ENCODE data around the gene MVD. TPM values are rescaled to one million over a fixed set of nuclear protein-coding genes. Genes with fewer than 3 reads are reported as not detected.

The MVD gene
- total and polyA plus RNA-seq, 4 donors: 19.8 to 57.6 (median 26.3) TPM

DNA sequence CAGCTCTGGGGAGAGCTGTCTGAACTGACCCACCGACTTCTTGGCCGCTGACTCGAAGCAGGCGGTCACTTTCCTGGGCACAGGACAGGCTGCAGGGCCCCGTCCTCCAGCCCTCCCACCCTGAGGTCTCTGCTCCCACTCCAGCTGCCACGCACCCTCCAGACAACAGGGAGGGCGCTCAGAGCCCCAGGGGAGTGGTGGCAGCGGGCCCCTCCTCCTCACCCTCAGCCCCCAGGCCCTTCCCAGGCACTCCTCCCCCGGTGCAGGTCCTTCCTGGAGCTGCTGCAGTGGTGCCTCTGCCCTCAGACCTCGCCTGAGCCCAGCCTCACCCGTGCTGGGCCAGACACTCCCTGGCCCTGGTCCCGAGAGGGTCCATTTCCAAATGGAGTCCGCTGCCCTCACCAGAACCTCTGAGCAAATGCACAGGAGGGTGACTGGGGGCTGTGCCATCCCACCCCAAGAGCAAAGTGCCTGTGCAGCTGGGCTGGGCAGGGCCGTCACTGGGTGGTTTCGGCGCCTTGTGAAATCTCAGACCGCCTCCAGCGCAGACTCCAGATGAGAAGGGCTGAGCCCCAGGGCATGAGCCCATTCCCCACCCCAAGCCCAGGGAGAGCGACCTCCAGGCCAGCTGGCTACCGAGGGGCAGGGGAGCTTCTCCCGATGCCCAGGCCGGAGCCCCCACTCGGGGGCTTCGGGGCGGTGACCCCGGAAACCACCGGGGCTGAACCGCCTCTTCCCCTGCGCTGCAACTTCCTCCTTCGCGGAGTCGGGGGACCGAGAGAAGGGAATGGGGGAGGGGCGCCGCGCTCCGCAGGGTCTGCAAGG lies 12.8 kb downstream of the MVD start:
- Histone ChIP-seq H3K36me3 (ENCODE audit: control insufficient read depth in 1 of 2, insufficient read depth in 2 of 2, low read length in 1 of 2) (peaks cover 0 to 2% of the 10 kb centered on the region in 2 donors), H3K4me1 (ENCODE audit: control insufficient read depth in 1 of 2, insufficient read depth in 2 of 2, low read length in 2 of 2) (no peaks in the 10 kb centered on the region), H3K27ac (ENCODE audit: low read depth in 1 of 2, low read length in 2 of 2) (no peak overlapping the region), H3K9me3 (ENCODE audit: control insufficient read depth, low read length) (no peaks in the 10 kb centered on the region), H3K27me3 (ENCODE audit: control insufficient read depth in 1 of 2, insufficient read depth in 2 of 2, low read length in 1 of 2) (no peaks in the 10 kb centered on the region), H3K4me3 (ENCODE audit: low read length in 2 of 2) (peak overlapping the region; percentile 48 to 51)
- DNase-seq (peak; percentile 75 to 77), ATAC-seq (ENCODE audit: low FRiP score) (peak; percentile 40)
- intact Hi-C loops (cut with DNase I): no loop called here
- WGBS, 2 donors: 10 to 12% methylated on average over 25 to 37 of the region's 37 CpGs

GRCh38 chr16:88649195-88649923 lies 13.5 kb downstream of the MVD start:
- ATAC-seq (ENCODE audit: low FRiP score) (no peak), DNase-seq (peak in 1 of 2 donors; percentile 50)
- H3K27me3 ChIP-seq (ENCODE audit: control insufficient read depth in 1 of 2, insufficient read depth in 2 of 2, low read length in 1 of 2): no peaks in the 10 kb centered on the region
- WGBS, 2 donors: 82 to 90% methylated on average over 19 to 20 of the region's 20 CpGs
- no peaks in the 10 kb centered on the region for H3K9me3 ChIP-seq (ENCODE audit: control insufficient read depth, low read length)
- no peaks in the 10 kb centered on the region for H3K4me1 ChIP-seq (ENCODE audit: control insufficient read depth in 1 of 2, insufficient read depth in 2 of 2, low read length in 2 of 2)
- no peaks in the 10 kb centered on the region for H3K36me3 ChIP-seq (ENCODE audit: control insufficient read depth in 1 of 2, insufficient read depth in 2 of 2, low read length in 1 of 2)
- no peak overlapping the region for H3K27ac ChIP-seq (ENCODE audit: low read depth in 1 of 2, low read length in 2 of 2)
- intact Hi-C loops (cut with DNase I): no loop called here
- H3K4me3 ChIP-seq (ENCODE audit: low read length in 2 of 2): no peak overlapping the region

DNA sequence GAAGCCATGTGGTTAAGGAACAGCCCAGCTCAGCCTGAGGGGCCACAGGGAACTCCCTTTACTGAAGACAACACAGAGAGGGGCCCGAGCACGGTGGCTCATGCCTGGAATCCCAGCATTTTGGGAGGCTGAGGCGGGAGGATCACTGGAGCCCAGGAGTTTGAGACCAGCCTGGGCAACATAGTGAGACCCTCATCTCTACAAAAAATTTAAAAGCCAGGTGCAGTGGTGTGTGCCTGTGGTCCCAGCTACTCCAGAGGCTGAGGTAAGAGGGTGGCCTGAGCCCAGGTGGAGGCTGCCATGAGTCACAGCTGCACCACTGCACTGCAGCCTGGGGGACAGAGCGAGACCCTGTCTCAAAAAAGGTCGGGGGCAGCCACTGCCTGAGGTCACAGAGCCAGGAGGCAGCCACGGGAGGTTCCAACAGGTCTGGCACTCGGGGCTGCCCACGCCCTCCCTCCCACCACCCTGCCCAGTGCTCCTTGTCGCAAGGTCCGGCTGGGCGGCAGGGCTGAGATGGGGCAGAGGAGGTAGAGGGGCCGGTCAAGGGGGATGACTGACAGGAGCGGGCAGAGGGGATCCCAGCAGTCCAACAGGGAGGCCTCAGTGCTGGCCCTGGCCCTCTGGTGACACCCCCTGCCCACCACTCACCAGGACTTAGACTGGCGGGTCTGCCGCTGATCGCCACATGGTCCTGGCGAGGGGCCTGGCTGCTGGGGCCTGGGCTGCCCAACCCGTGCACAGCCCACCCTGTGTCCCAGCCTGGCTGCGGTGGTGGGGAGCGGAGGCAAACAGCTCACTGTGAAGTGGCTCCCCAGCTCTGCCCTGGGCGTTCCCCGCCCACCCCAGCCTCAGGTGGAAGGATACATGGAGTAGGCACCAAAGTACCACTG lies 15.5 kb downstream of the MVD start:
- Histone ChIP-seq H3K4me3 (ENCODE audit: low read length in 2 of 2) (no peak overlapping the region), H3K27me3 (ENCODE audit: control insufficient read depth in 1 of 2, insufficient read depth in 2 of 2, low read length in 1 of 2) (no peaks in the 10 kb centered on the region), H3K9me3 (ENCODE audit: control insufficient read depth, low read length) (no peaks in the 10 kb centered on the region), H3K4me1 (ENCODE audit: control insufficient read depth in 1 of 2, insufficient read depth in 2 of 2, low read length in 2 of 2) (no peaks in the 10 kb centered on the region), H3K36me3 (ENCODE audit: control insufficient read depth in 1 of 2, insufficient read depth in 2 of 2, low read length in 1 of 2) (no peaks in the 10 kb centered on the region), H3K27ac (ENCODE audit: low read depth in 1 of 2, low read length in 2 of 2) (no peak overlapping the region)
- peak in 1 of 2 donors; percentile 45 for DNase-seq
- no peak for ATAC-seq (ENCODE audit: low FRiP score)
- WGBS, 2 donors: 91 to 92% methylated on average over 20 to 22 of the region's 22 CpGs
- intact Hi-C loops (cut with DNase I): no loop called here

GRCh38 chr16:88646345-88647034 lies 16.4 kb downstream of the MVD start:
- WGBS, 2 donors: 85 to 86% methylated on average over 28 of the region's 28 CpGs
- Histone ChIP-seq H3K4me3 (ENCODE audit: low read length in 2 of 2) (no peak overlapping the region), H3K27me3 (ENCODE audit: control insufficient read depth in 1 of 2, insufficient read depth in 2 of 2, low read length in 1 of 2) (no peaks in the 10 kb centered on the region), H3K36me3 (ENCODE audit: control insufficient read depth in 1 of 2, insufficient read depth in 2 of 2, low read length in 1 of 2) (no peaks in the 10 kb centered on the region), H3K9me3 (ENCODE audit: control insufficient read depth, low read length) (no peaks in the 10 kb centered on the region), H3K27ac (ENCODE audit: low read depth in 1 of 2, low read length in 2 of 2) (no peak overlapping the region), H3K4me1 (ENCODE audit: control insufficient read depth in 1 of 2, insufficient read depth in 2 of 2, low read length in 2 of 2) (no peaks in the 10 kb centered on the region)
- intact Hi-C loops (cut with DNase I): no loop called here
- peak in 1 of 2 donors; percentile 40 for DNase-seq
- no peak for ATAC-seq (ENCODE audit: low FRiP score)

- no peak for ATAC-seq (ENCODE audit: low FRiP score)
- no peak for DNase-seq
- intact Hi-C loops (cut with DNase I): no loop called here
- 90% methylated on average over 23 of the region's 23 CpGs for WGBS, 2 donors
- no peaks in the 10 kb centered on the region for H3K36me3 ChIP-seq (ENCODE audit: control insufficient read depth in 1 of 2, insufficient read depth in 2 of 2, low read length in 1 of 2)
- no peaks in the 10 kb centered on the region for H3K27me3 ChIP-seq (ENCODE audit: control insufficient read depth in 1 of 2, insufficient read depth in 2 of 2, low read length in 1 of 2)
- no peaks in the 10 kb centered on the region for H3K9me3 ChIP-seq (ENCODE audit: control insufficient read depth, low read length)
- H3K27ac ChIP-seq (ENCODE audit: low read depth in 1 of 2, low read length in 2 of 2): no peak overlapping the region
- H3K4me3 ChIP-seq (ENCODE audit: low read length in 2 of 2): no peak overlapping the region
- H3K4me1 ChIP-seq (ENCODE audit: control insufficient read depth in 1 of 2, insufficient read depth in 2 of 2, low read length in 2 of 2): no peaks in the 10 kb centered on the region
These were observed 16.9 kb downstream of the MVD start for GRCh38 chr16:88645941-88646340.

- Histone ChIP-seq H3K4me3 (ENCODE audit: low read length in 2 of 2) (no peak overlapping the region), H3K27me3 (ENCODE audit: control insufficient read depth in 1 of 2, insufficient read depth in 2 of 2, low read length in 1 of 2) (no peaks in the 10 kb centered on the region), H3K4me1 (ENCODE audit: control insufficient read depth in 1 of 2, insufficient read depth in 2 of 2, low read length in 2 of 2) (no peaks in the 10 kb centered on the region), H3K36me3 (ENCODE audit: control insufficient read depth in 1 of 2, insufficient read depth in 2 of 2, low read length in 1 of 2) (no peaks in the 10 kb centered on the region), H3K27ac (ENCODE audit: low read depth in 1 of 2, low read length in 2 of 2) (no peak overlapping the region), H3K9me3 (ENCODE audit: control insufficient read depth, low read length) (no peaks in the 10 kb centered on the region)
- WGBS, 2 donors: 93 to 96% methylated on average over 16 of the region's 16 CpGs
- no peak for ATAC-seq (ENCODE audit: low FRiP score)
- DNase-seq: no peak
- intact Hi-C loops (cut with DNase I): no loop called here
These were observed 17.4 kb downstream of the MVD start for GRCh38 chr16:88645455-88645854.

DNA sequence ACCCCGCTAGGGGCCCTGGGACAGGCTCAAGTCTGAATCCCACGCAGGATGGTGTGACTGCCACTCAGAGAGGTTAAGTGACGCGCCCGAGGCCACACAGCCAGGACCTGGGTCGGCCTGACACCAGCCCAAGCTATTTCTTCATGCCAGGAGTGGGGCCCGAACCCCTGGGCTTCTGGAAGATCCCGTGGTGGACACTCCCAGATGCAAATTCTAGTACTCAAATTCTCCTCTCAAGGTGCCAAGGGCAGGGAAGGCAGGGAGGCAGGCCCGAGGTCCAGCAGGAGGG lies 19.3 kb downstream of the MVD start:
- DNase-seq (no peak), ATAC-seq (ENCODE audit: low FRiP score) (no peak)
- H3K36me3 ChIP-seq (ENCODE audit: control insufficient read depth in 1 of 2, insufficient read depth in 2 of 2, low read length in 1 of 2): no peaks in the 10 kb centered on the region
- H3K9me3 ChIP-seq (ENCODE audit: control insufficient read depth, low read length): no peaks in the 10 kb centered on the region
- intact Hi-C loops (cut with DNase I): no loop called here
- no peak overlapping the region for H3K27ac ChIP-seq (ENCODE audit: low read depth in 1 of 2, low read length in 2 of 2)
- WGBS, 2 donors: 90% methylated on average over 7 to 9 of the region's 9 CpGs
- H3K4me3 ChIP-seq (ENCODE audit: low read length in 2 of 2): no peak overlapping the region
- H3K27me3 ChIP-seq (ENCODE audit: control insufficient read depth in 1 of 2, insufficient read depth in 2 of 2, low read length in 1 of 2): no peaks in the 10 kb centered on the region
- no peaks in the 10 kb centered on the region for H3K4me1 ChIP-seq (ENCODE audit: control insufficient read depth in 1 of 2, insufficient read depth in 2 of 2, low read length in 2 of 2)

DNA sequence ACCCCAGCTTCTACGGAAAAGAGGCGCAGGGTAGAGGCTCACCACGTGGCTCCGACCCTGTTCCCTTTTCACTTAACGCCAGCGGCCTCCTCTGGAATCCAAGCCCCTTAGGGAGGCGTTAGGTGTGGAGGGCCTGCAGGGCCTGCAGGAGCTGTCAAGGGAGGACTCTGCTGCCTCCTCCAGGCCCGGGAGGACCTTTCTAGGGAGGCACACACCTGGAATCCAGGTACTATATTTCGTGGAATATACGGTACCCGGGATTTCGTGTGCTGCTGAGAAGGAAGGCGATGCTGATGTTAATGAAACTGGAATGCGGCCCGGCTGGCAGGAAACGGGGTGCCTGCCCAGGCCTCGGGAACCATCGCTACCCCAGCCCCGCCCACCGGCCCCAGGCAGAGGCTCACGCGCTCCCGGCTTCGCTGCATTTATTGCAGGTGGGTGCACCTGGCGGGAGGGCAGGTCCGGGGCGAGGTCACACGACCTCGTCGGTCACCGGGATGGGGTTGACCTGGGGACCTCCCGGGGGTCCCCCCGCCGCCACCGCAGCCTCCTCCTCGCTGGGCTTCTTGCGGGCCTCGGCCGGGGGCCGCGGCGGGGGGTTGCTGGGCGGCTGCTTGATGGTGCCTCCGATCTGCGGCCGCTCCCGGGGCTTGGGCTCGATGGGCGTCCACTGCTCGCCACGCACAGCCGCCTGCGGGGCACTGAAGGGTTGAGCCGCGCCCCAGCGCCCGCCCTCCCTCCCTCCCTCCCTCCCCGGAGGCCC lies 19.8 kb downstream of the MVD start:
- Histone ChIP-seq H3K4me1 (ENCODE audit: control insufficient read depth in 1 of 2, insufficient read depth in 2 of 2, low read length in 2 of 2) (no peaks in the 10 kb centered on the region), H3K27me3 (ENCODE audit: control insufficient read depth in 1 of 2, insufficient read depth in 2 of 2, low read length in 1 of 2) (no peaks in the 10 kb centered on the region), H3K36me3 (ENCODE audit: control insufficient read depth in 1 of 2, insufficient read depth in 2 of 2, low read length in 1 of 2) (no peaks in the 10 kb centered on the region), H3K4me3 (ENCODE audit: low read length in 2 of 2) (no peak overlapping the region), H3K9me3 (ENCODE audit: control insufficient read depth, low read length) (no peaks in the 10 kb centered on the region), H3K27ac (ENCODE audit: low read depth in 1 of 2, low read length in 2 of 2) (no peak overlapping the region)
- intact Hi-C loops (cut with DNase I): no loop called here
- no peak for ATAC-seq (ENCODE audit: low FRiP score)
- WGBS, 2 donors: 85 to 89% methylated on average over 42 to 58 of the region's 58 CpGs
- DNase-seq: no peak
